SK-N-SH (cell line): ENCODE measurements around the gene BORA. TPM values are rescaled to one million over a fixed set of nuclear protein-coding genes. Genes with fewer than 3 reads are reported as not detected.

Experiments used
- CTCF ChIA-PET: fragments of 300-600, 350-600 bp; formaldehyde crosslinking; extraction: SDS; loops from one replicate; lab custom pipeline; 2021; lab: Yijun Ruan, JAX
- POLR2A ChIA-PET: fragments of 350-600 bp; sonication (Branson Sonifier 250); formaldehyde crosslinking; extraction: SDS; loops from one replicate; lab custom pipeline; 2020; ENCODE audit warnings: antibody characterized with exemption, inconsistent platforms; lab: Yijun Ruan, JAX
- DNase-seq: peaks from one replicate; pipeline ENCODE4 v3.0.0; 2012
- H2AFZ ChIP-seq: fragments of 200-600 bp; sonication (generic); 2 replicates; pipeline ENCODE4 v1.8.1; 2016; ENCODE audit warnings: antibody characterized with exemption, mild to moderate bottlenecking, low read depth
- H3F3A ChIP-seq: fragments of 200-600 bp; sonication (generic); replicated peaks from 2 replicates; pipeline ENCODE3; 2016; ENCODE audit warnings: antibody characterized with exemption, mild to moderate bottlenecking; ENCODE audit not compliant: insufficient read depth
- H3K27ac ChIP-seq, 2 experiments: fragments of 200-500 bp in 1 of 2; fragments of 200-600 bp in 1 of 2; sonication (Bioruptor generic) in 1 of 2; sonication (generic), shearing (Covaris generic) in 1 of 2; 2 replicates each; pipeline versions ENCODE4 v1.5.1 to v1.6.1; 2014 to 2016; ENCODE audit warnings: low read depth in 2 of 2, inconsistent platforms in 1 of 2, low read length in 1 of 2, mild to moderate bottlenecking in 1 of 2, mixed read lengths in 1 of 2
- H3K27me3 ChIP-seq: fragments of 200-600 bp; sonication (generic), shearing (Covaris generic); 2 replicates; pipeline ENCODE4 v1.6.1; 2016; ENCODE audit warnings: mixed run types; ENCODE audit not compliant: insufficient read depth
- H3K36me3 ChIP-seq, 2 experiments: fragments of 200-500 bp in 1 of 2; fragments of 200-600 bp in 1 of 2; sonication (Bioruptor generic) in 1 of 2; sonication (generic) in 1 of 2; replicated peaks in 1 of 2; 2 replicates each; pipeline versions ENCODE3 to v1.5.1; 2014 to 2016; ENCODE audit warnings: low read length in 1 of 2, mild to moderate bottlenecking in 1 of 2; ENCODE audit not compliant: insufficient read depth in 2 of 2, control insufficient read depth in 1 of 2
- H3K4me1 ChIP-seq, 2 experiments: fragments of 200-500 bp in 1 of 2; fragments of 200-600 bp in 1 of 2; sonication (Bioruptor generic) in 1 of 2; sonication (generic), shearing (Covaris generic) in 1 of 2; 2 replicates each; pipeline versions ENCODE4 v1.5.1 to v1.6.1; 2014 to 2016; ENCODE audit warnings: low read depth in 1 of 2, low read length in 1 of 2, mixed run types in 1 of 2; ENCODE audit not compliant: insufficient read depth in 2 of 2, control insufficient read depth in 1 of 2
- H3K4me2 ChIP-seq: fragments of 200-600 bp; sonication (generic), shearing (Covaris generic); 2 replicates; pipeline ENCODE4 v1.6.1; 2017; ENCODE audit warnings: mixed run types
- H3K4me3 ChIP-seq, 2 experiments: fragments of 200-500 bp in 1 of 2; fragments of 200-600 bp in 1 of 2; sonication (Bioruptor generic) in 1 of 2; sonication (generic), shearing (Covaris generic) in 1 of 2; 2 replicates each; pipeline versions ENCODE4 v1.5.1 to v1.8.1; 2014 to 2016; ENCODE audit warnings: low read depth in 2 of 2, inconsistent platforms in 1 of 2, low read length in 1 of 2, mild to moderate bottlenecking in 1 of 2, mixed read lengths in 1 of 2, moderate library complexity in 1 of 2
- H3K79me2 ChIP-seq: fragments of 200-600 bp; sonication (generic); 2 replicates; pipeline ENCODE4 v1.8.1; 2017; ENCODE audit warnings: mild to moderate bottlenecking; ENCODE audit not compliant: insufficient read depth
- H3K9ac ChIP-seq: fragments of 200-600 bp; sonication (generic); 2 replicates; pipeline ENCODE4 v1.6.1; 2017; ENCODE audit warnings: mixed run types
- H3K9me2 ChIP-seq: fragments of 200-600 bp; sonication (generic); 2 replicates; pipeline ENCODE4 v1.6.1; 2017; ENCODE audit warnings: mixed run types
- H3K9me3 ChIP-seq: fragments of 200-600 bp; sonication (generic); 2 replicates; pipeline ENCODE4 v1.6.1; 2017; ENCODE audit warnings: mixed run types, mild to moderate bottlenecking, moderate library complexity
- H4K20me1 ChIP-seq: fragments of 200-600 bp; sonication (generic); 2 replicates; pipeline ENCODE4 v1.6.1; 2017; ENCODE audit warnings: mild to moderate bottlenecking, mixed run types; ENCODE audit not compliant: insufficient read depth
- CHD2 ChIP-seq: fragments of 150-350 bp; IDR thresholded peaks from 2 replicates; pipeline ENCODE4 v1.6.1; 2018; ENCODE audit warnings: low read length; ENCODE audit not compliant: partially characterized antibody
- ELF1 ChIP-seq: IDR thresholded peaks from 2 replicates; pipeline ENCODE4 v1.4.0; 2012
- EP300 ChIP-seq, 2 experiments: IDR thresholded peaks; 2 replicates each; pipeline versions ENCODE4 v1.4.0 to v1.6.1; 2012; ENCODE audit warnings: borderline replicate concordance in 1 of 2, low read depth in 1 of 2, low read length in 1 of 2
- FOXJ3 ChIP-seq: sonication (generic); formaldehyde crosslinking; IDR thresholded peaks from 2 replicates; pipeline ENCODE4 v1.5.1; 2020; ENCODE audit warnings: mild to moderate bottlenecking, missing genetic modification reagents
- MAX ChIP-seq: IDR thresholded peaks from 2 replicates; pipeline ENCODE4 v1.4.0; 2012; ENCODE audit warnings: low read depth
- MEF2A ChIP-seq: IDR thresholded peaks from 2 replicates; pipeline ENCODE4 v1.4.0; 2012; ENCODE audit warnings: low read depth, borderline replicate concordance
- MXI1 ChIP-seq: IDR thresholded peaks from 2 replicates; pipeline ENCODE4 v1.6.1; 2012; ENCODE audit warnings: mild to moderate bottlenecking, low read depth, low read length, improper control_type of control experiment
- NFIC ChIP-seq: IDR thresholded peaks from 2 replicates; pipeline ENCODE4 v1.4.0; 2012; ENCODE audit warnings: borderline replicate concordance
- PBX3 ChIP-seq: IDR thresholded peaks from 2 replicates; pipeline ENCODE4; 2012
- POLR2AphosphoS5 ChIP-seq: IDR thresholded peaks from 2 replicates; pipeline ENCODE4 v1.6.1; 2012; ENCODE audit warnings: low read depth, low read length
- RAD21 ChIP-seq: IDR thresholded peaks from 2 replicates; pipeline ENCODE4 v1.6.1; 2012; ENCODE audit warnings: mild to moderate bottlenecking, low read length
- REST ChIP-seq: IDR thresholded peaks from 2 replicates; pipeline ENCODE4 v1.6.1; 2012; ENCODE audit warnings: mild to moderate bottlenecking, low read depth, low read length, moderate library complexity
- RFX5 ChIP-seq: IDR thresholded peaks from 2 replicates; pipeline ENCODE4 v1.6.1; 2012; ENCODE audit warnings: mild to moderate bottlenecking, improper control_type of control experiment, low read length
- TAF1 ChIP-seq: IDR thresholded peaks from 2 replicates; pipeline ENCODE4 v1.6.1; 2012; ENCODE audit warnings: low read depth, mild to moderate bottlenecking, low read length, moderate library complexity, borderline replicate concordance
- TEAD4 ChIP-seq: IDR thresholded peaks from 2 replicates; pipeline ENCODE4 v1.4.0; 2012; ENCODE audit warnings: mild to moderate bottlenecking, borderline replicate concordance; ENCODE audit not compliant: insufficient read depth
- ZBTB33 ChIP-seq: IDR thresholded peaks from 2 replicates; pipeline ENCODE4 v1.4.0; 2012; ENCODE audit warnings: low read depth, borderline replicate concordance
- WGBS: methylation state at CpG from one replicate; pipeline ENCODE4 v1.1.6; 2017; ENCODE audit warnings: low lambda C conversion rate; 5-methylcytosine and 5-hydroxymethylcytosine counted together
- polyA plus RNA-seq, 3 experiments: library from polyadenylated mRNA; depleted of rRNA; stranded (reverse); fragments of >200 nt; gene quantifications; 2 replicates each; pipeline ENCODE4 v1.2.3, GENCODE V29; 2012
- TF ChIP-seq, protein P1 (sequence below): fragments of 200-600 bp; sonication (generic); IDR thresholded peaks from 2 replicates; pipeline ENCODE4 v1.6.1; 2017; ENCODE audit warnings: antibody characterized with exemption, mild to moderate bottlenecking, moderate library complexity

The BORA gene
- polyA plus RNA-seq, 1 of the 3 experiments (the other 2 are of a cell fraction): 1.4 TPM

DNA sequence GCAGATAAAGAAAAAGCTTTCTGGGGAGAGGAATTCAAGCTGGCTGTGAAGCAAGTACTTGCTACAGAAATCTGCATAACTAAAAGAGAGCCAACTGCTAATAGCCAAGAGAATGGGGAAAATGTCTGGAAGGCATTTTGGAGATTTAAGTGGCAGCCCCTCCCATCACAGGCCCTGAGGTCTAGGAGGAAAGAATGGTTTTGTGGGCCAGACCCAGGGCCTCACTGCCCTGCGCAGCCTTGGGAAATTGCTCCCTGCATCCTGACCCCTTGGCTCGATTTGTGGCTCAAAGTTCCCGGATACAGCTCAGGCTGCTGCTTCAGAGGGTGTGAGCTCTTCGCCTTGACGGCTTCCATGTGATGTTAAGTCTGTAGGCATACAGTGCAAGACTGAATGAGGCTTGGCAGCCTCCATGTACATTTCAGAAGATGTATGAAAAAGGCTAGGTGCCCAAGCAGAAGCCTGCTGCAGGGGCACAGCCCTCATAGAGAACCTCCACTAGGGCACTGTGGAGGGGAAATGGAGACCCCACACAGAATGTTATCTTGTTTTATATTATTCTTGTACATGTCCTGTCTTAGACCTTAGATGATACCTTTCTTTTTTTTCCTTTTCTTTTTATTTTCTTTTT is 34.7 kb upstream of the BORA start:
- H2AFZ ChIP-seq: no peak overlapping the region
- DNase-seq: no peak
- H3K36me3 ChIP-seq: no peaks in the 10 kb centered on the region
- no peaks in the 10 kb centered on the region for H3F3A ChIP-seq
- no peaks in the 10 kb centered on the region for H3K79me2 ChIP-seq
- H4K20me1 ChIP-seq: no peaks in the 10 kb centered on the region
- H3K27me3 ChIP-seq: no peaks in the 10 kb centered on the region
- no peak overlapping the region for H3K4me3 ChIP-seq
- TF ChIP-seq ELF1 (no peak), EP300 (IDR thresholded peaks at IDR 0.05; ENCODE audit: borderline replicate concordance in 1 of 2, low read depth in 1 of 2, low read length in 1 of 2) (no peak), RAD21 (no peak), FOXJ3 (no peak), TAF1 (no peak), POLR2AphosphoS5 (no peak), MXI1 (no peak), PBX3 (no peak), ZBTB33 (no peak), MAX (no peak), MEF2A (no peak)
- TF ChIP-seq, protein P1, sequence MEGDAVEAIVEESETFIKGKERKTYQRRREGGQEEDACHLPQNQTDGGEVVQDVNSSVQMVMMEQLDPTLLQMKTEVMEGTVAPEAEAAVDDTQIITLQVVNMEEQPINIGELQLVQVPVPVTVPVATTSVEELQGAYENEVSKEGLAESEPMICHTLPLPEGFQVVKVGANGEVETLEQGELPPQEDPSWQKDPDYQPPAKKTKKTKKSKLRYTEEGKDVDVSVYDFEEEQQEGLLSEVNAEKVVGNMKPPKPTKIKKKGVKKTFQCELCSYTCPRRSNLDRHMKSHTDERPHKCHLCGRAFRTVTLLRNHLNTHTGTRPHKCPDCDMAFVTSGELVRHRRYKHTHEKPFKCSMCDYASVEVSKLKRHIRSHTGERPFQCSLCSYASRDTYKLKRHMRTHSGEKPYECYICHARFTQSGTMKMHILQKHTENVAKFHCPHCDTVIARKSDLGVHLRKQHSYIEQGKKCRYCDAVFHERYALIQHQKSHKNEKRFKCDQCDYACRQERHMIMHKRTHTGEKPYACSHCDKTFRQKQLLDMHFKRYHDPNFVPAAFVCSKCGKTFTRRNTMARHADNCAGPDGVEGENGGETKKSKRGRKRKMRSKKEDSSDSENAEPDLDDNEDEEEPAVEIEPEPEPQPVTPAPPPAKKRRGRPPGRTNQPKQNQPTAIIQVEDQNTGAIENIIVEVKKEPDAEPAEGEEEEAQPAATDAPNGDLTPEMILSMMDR: no peak
- ChIA-PET CTCF (no interaction called here), POLR2A (no interaction called here)
- H3K4me1 ChIP-seq: no peaks in the 10 kb centered on the region
- 63% methylated on average over 1 of the region's 5 CpGs for WGBS
- no peak overlapping the region for H3K27ac ChIP-seq
- H3K9me2 ChIP-seq: no peaks in the 10 kb centered on the region
- no peak overlapping the region for H3K4me2 ChIP-seq
- H3K9me3 ChIP-seq: no peaks in the 10 kb centered on the region
- no peak overlapping the region for H3K9ac ChIP-seq

DNA sequence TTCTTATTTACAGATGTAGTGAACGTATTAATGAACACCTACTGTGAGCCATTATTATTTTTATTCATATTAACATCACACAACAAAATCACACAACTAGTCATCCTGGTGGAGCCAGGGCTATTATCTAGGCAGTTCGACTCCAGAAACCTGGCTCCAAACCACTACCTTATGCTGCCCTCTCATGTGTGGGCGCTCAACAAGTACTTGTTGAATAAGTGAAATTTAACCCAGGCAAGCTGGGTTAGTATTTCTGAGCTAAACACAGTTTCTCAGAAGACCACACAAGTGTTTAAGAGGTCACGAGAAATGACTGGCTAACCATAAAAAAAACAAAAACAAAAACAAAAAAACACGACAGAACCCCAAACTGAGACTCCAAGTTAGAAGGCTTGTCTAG is 33.9 kb upstream of the BORA start:
- H3K27ac ChIP-seq: no peak overlapping the region
- ChIA-PET POLR2A (no interaction called here), CTCF (no interaction called here)
- H2AFZ ChIP-seq: no peak overlapping the region
- H3K4me2 ChIP-seq: no peak overlapping the region
- H3K9me3 ChIP-seq: no peaks in the 10 kb centered on the region
- no peaks in the 10 kb centered on the region for H3F3A ChIP-seq
- WGBS: 72% methylated on average over 5 of the region's 5 CpGs
- H3K79me2 ChIP-seq: no peaks in the 10 kb centered on the region
- no peaks in the 10 kb centered on the region for H3K9me2 ChIP-seq
- no peaks in the 10 kb centered on the region for H3K27me3 ChIP-seq
- H3K4me1 ChIP-seq: no peaks in the 10 kb centered on the region
- no peak for DNase-seq
- no peak overlapping the region for H3K4me3 ChIP-seq
- no peak overlapping the region for H3K9ac ChIP-seq
- no peaks in the 10 kb centered on the region for H3K36me3 ChIP-seq
- no peaks in the 10 kb centered on the region for H4K20me1 ChIP-seq
- TF ChIP-seq ELF1 (no peak), REST (no peak), RFX5 (no peak), NFIC (no peak), CHD2 (no peak), TEAD4 (no peak)
- TF ChIP-seq, protein P1: no peak
